Endothelial cell of umbilical vein (primary cell): ENCODE results near the gene FASLG. TPM values are rescaled to one million over a fixed set of nuclear protein-coding genes. Genes with fewer than 3 reads are reported as not detected.

Experiments
- BruUV-seq: library from RNA; stranded (reverse); fragments of 400-500 nt; replicated peaks from 2 replicates; lab custom pipeline; 2021; lab: Mats Ljungman, UMichigan
- CTCF ChIA-PET: fragments of 300-600, 350-600 bp; sonication (Branson Sonifier 250); formaldehyde crosslinking; loops from one replicate; lab custom pipeline; 2021; ENCODE audit warnings: antibody characterized with exemption, inconsistent platforms; lab: Charles Lee
- POLR2A ChIA-PET: fragments of 300-600, 350-600 bp; sonication (Branson Sonifier 250); formaldehyde crosslinking; loops from one replicate; lab custom pipeline; 2021; ENCODE audit warnings: antibody characterized with exemption, inconsistent platforms; lab: Charles Lee
- DNase-seq: peaks from one replicate; pipeline ENCODE4 v3.0.0-alpha.2; 2011; ENCODE audit warnings: low read depth, low spot score
- FAIRE-seq: peaks from 2 replicates; lab custom pipeline; 2011; peaks lifted over from hg19 to GRCh38; lab: Jason Lieb, UNC
- H2AFZ ChIP-seq: 2 replicates; pipeline ENCODE4 v1.6.0; 2012; ENCODE audit warnings: low read depth, low read length, control low read depth, inconsistent platforms
- H3K27ac ChIP-seq: 2 replicates; pipeline ENCODE4 v1.5.1; 2011; ENCODE audit warnings: low read depth, mild to moderate bottlenecking, control low read depth, low read length, moderate library complexity; ENCODE audit not compliant: insufficient read depth
- H3K27me3 ChIP-seq, 2 experiments: 2 replicates each; pipeline versions ENCODE4 v1.6.0 to v1.6.1; 2011; ENCODE audit warnings: low read length in 2 of 2, mixed read lengths in 1 of 2; ENCODE audit not compliant: control insufficient read depth in 2 of 2, insufficient read depth in 2 of 2
- H3K36me3 ChIP-seq, 2 experiments: 2 replicates in 1 of 2; 3 replicates in 1 of 2; pipeline ENCODE4 v1.5.1; 2011; ENCODE audit warnings: low read length in 2 of 2, mild to moderate bottlenecking in 1 of 2, moderate library complexity in 1 of 2; ENCODE audit not compliant: control insufficient read depth in 2 of 2, insufficient read depth in 2 of 2; ENCODE audit errors: extremely low read depth in 1 of 2
- H3K4me1 ChIP-seq: 3 replicates; pipeline ENCODE4 v1.5.1; 2011; ENCODE audit warnings: mild to moderate bottlenecking, low read length; ENCODE audit not compliant: control insufficient read depth, insufficient read depth; ENCODE audit errors: extremely low read depth
- H3K4me2 ChIP-seq: 2 replicates; pipeline ENCODE4 v1.6.1; 2011; ENCODE audit warnings: low read length, control low read depth, mixed read lengths; ENCODE audit not compliant: insufficient read depth
- H3K4me3 ChIP-seq, 3 experiments: fragments of 200-600 bp in 1 of 3; sonication (generic), shearing (Covaris generic) in 1 of 3; replicated peaks in 1 of 3; 2 replicates each; pipeline ENCODE4 v1.5.1; 2011 to 2016; ENCODE audit warnings: control low read depth in 3 of 3, low read length in 3 of 3, mild to moderate bottlenecking in 2 of 3, inconsistent platforms in 1 of 3, low read depth in 1 of 3, moderate library complexity in 1 of 3; ENCODE audit not compliant: insufficient read depth in 1 of 3
- H3K79me2 ChIP-seq: 2 replicates; pipeline ENCODE4 v1.6.0; 2012; ENCODE audit warnings: low read length, inconsistent platforms; ENCODE audit not compliant: control insufficient read depth, insufficient read depth
- H3K9ac ChIP-seq: replicated peaks from 2 replicates; pipeline ENCODE3; 2011; ENCODE audit warnings: low read length, control low read depth; ENCODE audit not compliant: insufficient read depth; ENCODE audit errors: extremely low read depth
- H3K9me1 ChIP-seq: replicated peaks from 3 replicates; pipeline ENCODE4 v1.6.0; 2011; ENCODE audit warnings: mild to moderate bottlenecking, low read length; ENCODE audit not compliant: control insufficient read depth, insufficient read depth; ENCODE audit errors: extremely low read depth
- H3K9me3 ChIP-seq: replicated peaks from 2 replicates; pipeline ENCODE4 v1.5.1; 2012; ENCODE audit warnings: low read length, inconsistent platforms; ENCODE audit not compliant: control insufficient read depth, insufficient read depth
- H4K20me1 ChIP-seq: replicated peaks from 2 replicates; pipeline ENCODE3; 2011; ENCODE audit warnings: mild to moderate bottlenecking, low read length; ENCODE audit not compliant: control insufficient read depth, insufficient read depth; ENCODE audit errors: extremely low read depth
- EZH2 ChIP-seq: IDR thresholded peaks from 2 replicates; pipeline ENCODE4 v1.6.1; 2012; ENCODE audit warnings: borderline replicate concordance, low read depth, mild to moderate bottlenecking, moderate library complexity, low read length, inconsistent platforms; ENCODE audit not compliant: severe bottlenecking
- FOS ChIP-seq: IDR thresholded peaks from 2 replicates; pipeline ENCODE4 v1.6.1; 2011; ENCODE audit warnings: mild to moderate bottlenecking, low read length, moderate library complexity, borderline replicate concordance; ENCODE audit not compliant: insufficient read depth
- GATA2 ChIP-seq: IDR thresholded peaks from 2 replicates; pipeline ENCODE4 v1.7.0; 2011; ENCODE audit warnings: low read depth, mild to moderate bottlenecking, moderate library complexity, mixed read lengths, low read length; ENCODE audit not compliant: insufficient read length, insufficient read depth
- JUN ChIP-seq: IDR thresholded peaks from 2 replicates; pipeline ENCODE4 v1.6.1; 2011; ENCODE audit warnings: borderline replicate concordance, low read depth; ENCODE audit not compliant: insufficient read length, insufficient read depth
- MYC ChIP-seq: IDR thresholded peaks from one replicate; pipeline ENCODE4 v1.6.1; 2011; ENCODE audit warnings: mild to moderate bottlenecking, low read depth, low read length
- POLR2A ChIP-seq: IDR thresholded peaks from 2 replicates; pipeline ENCODE4 v1.6.1; 2012; ENCODE audit warnings: low read depth, mild to moderate bottlenecking, control low read depth, low read length
- POLR2AphosphoS5 ChIP-seq: IDR thresholded peaks from 2 replicates; pipeline ENCODE4 v1.6.1; 2012; ENCODE audit warnings: low read depth, mild to moderate bottlenecking, control low read depth, low read length, moderate library complexity; ENCODE audit not compliant: insufficient read depth
- dilution Hi-C: fragments of 300-500 bp; cut with MboI; formaldehyde crosslinking; loops from one replicate; pipeline ENCODE4 v1.15.0; 2019; ENCODE audit warnings: low sequenced_read_pairs; ENCODE audit not compliant: extremely low pct_ligation_motif_present
- intact Hi-C: fragments of 100-400 bp; cut with micrococcal nuclease; formaldehyde crosslinking; loops from one replicate; pipeline ENCODE4 v1.10.0; 2022
- polyA plus RNA-seq, 4 experiments: library from polyadenylated mRNA; depleted of rRNA in 3 of 4; stranded (reverse) in 3 of 4; unstranded in 1 of 4; fragments of >200 nt; gene quantifications; 2 replicates each; pipeline versions ENCODE4 v1.2.1 to v1.2.3, GENCODE V29; 2011 to 2012; ENCODE audit warnings: missing spikeins in 1 of 4
- total RNA-seq: library from RNA; stranded (reverse); gene quantifications from 2 replicates; pipeline ENCODE4 v1.2.3, GENCODE V29; 2021
- TF ChIP-seq, protein P1 (sequence below): IDR thresholded peaks from 2 replicates; pipeline ENCODE4 v1.6.1; 2011; ENCODE audit not compliant: insufficient read depth, insufficient read length
- TF ChIP-seq, protein P2 (sequence below), 2 donors: IDR thresholded peaks; 1 replicate in 1 of 2; 2 replicates in 1 of 2; pipeline ENCODE4 v1.5.1; 2011; ENCODE audit warnings: low read length in 2 of 2, mild to moderate bottlenecking in 2 of 2, moderate library complexity in 2 of 2, control low read depth in 1 of 2, inconsistent platforms in 1 of 2, low read depth in 1 of 2; ENCODE audit not compliant: insufficient read depth in 1 of 2; ENCODE audit errors: extremely low read depth in 1 of 2

FASLG gene
- total and polyA plus RNA-seq, 2 donors (not counting 3 experiments of a cell fraction or from before 2014, with no cell fraction given), result not detected

DNA sequence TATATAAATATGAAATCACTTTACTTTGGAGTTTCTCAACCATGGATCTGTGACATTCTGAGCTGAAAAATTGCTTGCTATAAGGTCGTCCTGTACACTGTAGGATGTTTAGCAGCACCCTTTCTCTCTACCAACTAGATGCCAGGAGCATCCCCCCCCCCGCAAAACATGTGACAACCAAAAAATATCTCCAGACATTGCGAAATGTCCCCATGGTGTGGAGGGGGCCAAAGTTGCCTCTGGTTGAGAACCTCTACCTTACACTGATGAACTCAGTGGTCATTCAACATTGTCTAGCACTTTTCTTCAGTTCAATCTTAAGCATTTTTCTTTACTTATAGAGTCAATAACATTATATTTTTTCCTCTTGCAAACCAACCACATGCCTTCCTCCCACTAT lies 9.2 kb downstream of the FASLG start:
- no TSS peak for BruUV-seq
- no peak overlapping the region for H3K9ac ChIP-seq
- DNase-seq, result no peak
- no peak overlapping the region for H3K4me2 ChIP-seq
- no peak for FAIRE-seq
- intact Hi-C loops, result no loop called here
- ChIA-PET POLR2A (no interaction called here), CTCF (no interaction called here)
- no peak overlapping the region for H2AFZ ChIP-seq
- no peaks in the 10 kb centered on the region for H3K4me1 ChIP-seq
- H3K4me3 ChIP-seq, result no peak overlapping the region
- H3K9me3 ChIP-seq, result no peaks in the 10 kb centered on the region
- no peaks in the 10 kb centered on the region for H4K20me1 ChIP-seq
- H3K36me3 ChIP-seq, result no peaks in the 10 kb centered on the region
- peaks cover 6 to 8% of the 10 kb centered on the region in 2 experiments for H3K27me3 ChIP-seq
- H3K9me1 ChIP-seq, result no peaks in the 10 kb centered on the region
- TF ChIP-seq MYC, result no peak
- TF ChIP-seq POLR2A, result no peak
- dilution Hi-C loops, result no loop called here
- H3K27ac ChIP-seq, result no peak overlapping the region
- H3K79me2 ChIP-seq, result no peaks in the 10 kb centered on the region

DNA sequence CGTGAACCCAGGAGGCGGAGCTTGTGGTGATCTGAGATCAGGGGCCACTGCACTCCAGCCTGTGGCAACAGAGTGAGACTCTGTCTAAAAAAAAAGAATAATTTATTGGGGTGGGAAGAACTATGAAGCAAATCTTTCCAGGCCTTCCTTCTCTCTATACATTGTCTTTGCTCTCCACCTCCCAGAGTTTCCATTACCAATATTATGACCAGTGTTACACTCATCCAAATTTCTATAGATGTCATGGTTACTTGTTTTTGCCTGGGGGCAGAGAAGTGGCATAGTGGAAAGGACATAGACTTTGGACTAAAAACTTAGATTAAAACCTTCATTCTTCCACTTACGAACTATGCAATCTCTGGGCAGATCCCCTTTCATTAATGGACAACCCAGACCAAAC lies 10.1 kb downstream of the FASLG start:
- Histone ChIP-seq H3K27me3 (peaks cover 6 to 8% of the 10 kb centered on the region in 2 experiments), H2AFZ (no peak overlapping the region), H3K4me3 (no peak overlapping the region), H3K79me2 (no peaks in the 10 kb centered on the region), H3K9me3 (no peaks in the 10 kb centered on the region), H4K20me1 (no peaks in the 10 kb centered on the region), H3K27ac (no peak overlapping the region), H3K4me1 (no peaks in the 10 kb centered on the region), H3K9me1 (no peaks in the 10 kb centered on the region), H3K4me2 (no peak overlapping the region), H3K36me3 (no peaks in the 10 kb centered on the region), H3K9ac (no peak overlapping the region)
- no peak for DNase-seq
- dilution Hi-C loops (no loop called here), intact Hi-C loops (no loop called here)
- CTCF ChIA-PET, result no interaction called here
- BruUV-seq, result no TSS peak
- no peak for TF ChIP-seq JUN
- no peak for TF ChIP-seq MYC
- no peak for TF ChIP-seq POLR2A
- no peak for TF ChIP-seq FOS
- TF ChIP-seq GATA2, result no peak
- TF ChIP-seq, protein P1, sequence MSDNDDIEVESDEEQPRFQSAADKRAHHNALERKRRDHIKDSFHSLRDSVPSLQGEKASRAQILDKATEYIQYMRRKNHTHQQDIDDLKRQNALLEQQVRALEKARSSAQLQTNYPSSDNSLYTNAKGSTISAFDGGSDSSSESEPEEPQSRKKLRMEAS, result no peak
- TF ChIP-seq, protein P2, sequence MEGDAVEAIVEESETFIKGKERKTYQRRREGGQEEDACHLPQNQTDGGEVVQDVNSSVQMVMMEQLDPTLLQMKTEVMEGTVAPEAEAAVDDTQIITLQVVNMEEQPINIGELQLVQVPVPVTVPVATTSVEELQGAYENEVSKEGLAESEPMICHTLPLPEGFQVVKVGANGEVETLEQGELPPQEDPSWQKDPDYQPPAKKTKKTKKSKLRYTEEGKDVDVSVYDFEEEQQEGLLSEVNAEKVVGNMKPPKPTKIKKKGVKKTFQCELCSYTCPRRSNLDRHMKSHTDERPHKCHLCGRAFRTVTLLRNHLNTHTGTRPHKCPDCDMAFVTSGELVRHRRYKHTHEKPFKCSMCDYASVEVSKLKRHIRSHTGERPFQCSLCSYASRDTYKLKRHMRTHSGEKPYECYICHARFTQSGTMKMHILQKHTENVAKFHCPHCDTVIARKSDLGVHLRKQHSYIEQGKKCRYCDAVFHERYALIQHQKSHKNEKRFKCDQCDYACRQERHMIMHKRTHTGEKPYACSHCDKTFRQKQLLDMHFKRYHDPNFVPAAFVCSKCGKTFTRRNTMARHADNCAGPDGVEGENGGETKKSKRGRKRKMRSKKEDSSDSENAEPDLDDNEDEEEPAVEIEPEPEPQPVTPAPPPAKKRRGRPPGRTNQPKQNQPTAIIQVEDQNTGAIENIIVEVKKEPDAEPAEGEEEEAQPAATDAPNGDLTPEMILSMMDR (IDR thresholded peaks at IDR 0.05; ENCODE audit: extremely low read depth in 1 of 2, insufficient read depth in 1 of 2, low read depth in 1 of 2, low read length in 2 of 2), result no peak
- no peak for TF ChIP-seq POLR2AphosphoS5
- TF ChIP-seq EZH2, result no peak
- FAIRE-seq, result no peak
- POLR2A ChIA-PET, result no interaction called here
